A673 (cell line): ENCODE data around the gene DAP3. TPM values are rescaled to one million over a fixed set of nuclear protein-coding genes. Genes with fewer than 3 reads are reported as not detected.

ENCODE experiments used
- BruUV-seq: library from RNA; stranded (reverse); fragments of 400-500 nt; replicated peaks from 2 replicates; lab custom pipeline; 2021; lab: Mats Ljungman, UMichigan
- CTCF ChIA-PET: fragments of 300-600 bp; sonication (Branson Sonifier 250); formaldehyde crosslinking; loops from one replicate; lab custom pipeline; 2022; ENCODE audit warnings: antibody characterized with exemption; lab: Charles Lee
- POLR2A ChIA-PET: fragments of 300-600 bp; sonication (Branson Sonifier 250); formaldehyde crosslinking; loops from one replicate; lab custom pipeline; 2022; ENCODE audit warnings: antibody characterized with exemption; ENCODE audit not compliant: low non-redundant PET; lab: Charles Lee
- DNase-seq: peaks from one replicate; pipeline ENCODE4 v3.0.0-alpha.2; 2015; ENCODE audit warnings: low spot score
- H3K27ac ChIP-seq: fragments of 200-600 bp; sonication (generic); 2 replicates; pipeline ENCODE4 v1.5.1; 2016; ENCODE audit warnings: mixed run types, low read depth, mild to moderate bottlenecking, mixed read lengths, antibody characterized with exemption, low read length; ENCODE audit not compliant: poor library complexity, severe bottlenecking
- H3K27me3 ChIP-seq: fragments of 200-600 bp; sonication (generic); replicated peaks from 2 replicates; pipeline ENCODE4 v1.6.1; 2017; ENCODE audit warnings: mixed run types, low read depth, mild to moderate bottlenecking, mixed read lengths, antibody characterized with exemption, low read length; ENCODE audit not compliant: insufficient read depth, poor library complexity
- H3K36me3 ChIP-seq: fragments of 200-600 bp; sonication (generic); 2 replicates; pipeline ENCODE4 v1.6.1; 2016; ENCODE audit warnings: mixed run types, mild to moderate bottlenecking, mixed read lengths, antibody characterized with exemption, low read length; ENCODE audit not compliant: insufficient read depth, poor library complexity, severe bottlenecking
- H3K4me1 ChIP-seq: fragments of 200-600 bp; sonication (generic); 2 replicates; pipeline ENCODE4 v1.6.1; 2017; ENCODE audit warnings: mixed run types, mild to moderate bottlenecking, mixed read lengths, antibody characterized with exemption, low read length; ENCODE audit not compliant: insufficient read depth, poor library complexity, severe bottlenecking
- H3K4me3 ChIP-seq: fragments of 200-600 bp; sonication (generic); 2 replicates; pipeline ENCODE4 v1.5.1; 2016; ENCODE audit warnings: low read depth, mixed run types, mild to moderate bottlenecking, mixed read lengths, low read length; ENCODE audit not compliant: poor library complexity, severe bottlenecking
- H3K9me3 ChIP-seq: fragments of 200-600 bp; sonication (generic); 2 replicates; pipeline ENCODE4 v1.6.1; 2016; ENCODE audit warnings: mixed run types, low read depth, mild to moderate bottlenecking, mixed read lengths, antibody characterized with exemption, low read length; ENCODE audit not compliant: poor library complexity, severe bottlenecking
- EZH2 ChIP-seq: fragments of 200-600 bp; sonication (generic); IDR thresholded peaks from 2 replicates; pipeline ENCODE4 v1.6.1; 2017; ENCODE audit warnings: borderline replicate concordance, low read depth, mild to moderate bottlenecking, mixed read lengths, antibody characterized with exemption, low read length; ENCODE audit not compliant: poor library complexity, severe bottlenecking
- intact Hi-C: fragments of 100-400 bp; cut with micrococcal nuclease; formaldehyde crosslinking; loops from one replicate; pipeline ENCODE4 v1.10.0; 2022; ENCODE audit not compliant: unreplicated experiment
- total RNA-seq: library from RNA; stranded (reverse); gene quantifications from 2 replicates; pipeline ENCODE4 v1.2.3, GENCODE V29; 2021
- TF ChIP-seq, protein P1 (sequence below): fragments of 300-800, 200-600 bp; sonication (generic); conservative IDR thresholded peaks from 2 replicates; pipeline ENCODE4 v1.5.1; 2017; ENCODE audit warnings: low read depth, mild to moderate bottlenecking, antibody characterized with exemption, low read length, moderate library complexity, mixed read lengths

Gene DAP3
- total RNA-seq, 1 experiment from 2014 or later, result 205 TPM

GRCh38 chr1:155645034-155645598, 43.8 kb upstream of the DAP3 start:
- Histone ChIP-seq H3K9me3 (peaks cover 38% of the 10 kb centered on the region), H3K4me3 (no peak overlapping the region), H3K27ac (no peak overlapping the region), H3K27me3 (no peaks in the 10 kb centered on the region), H3K36me3 (no peaks in the 10 kb centered on the region), H3K4me1 (peaks cover 15% of the 10 kb centered on the region)
- DNase-seq, result no peak
- no TSS peak for BruUV-seq
- POLR2A ChIA-PET, result no interaction called here
- CTCF ChIA-PET, result no interaction called here
- intact Hi-C loops, result loop anchor here (10.0 kb wide), 1 partner anchor 50 kb away; no protein-coding TSS in a partner anchor
- TF ChIP-seq EZH2, result no peak
- TF ChIP-seq, protein P1, sequence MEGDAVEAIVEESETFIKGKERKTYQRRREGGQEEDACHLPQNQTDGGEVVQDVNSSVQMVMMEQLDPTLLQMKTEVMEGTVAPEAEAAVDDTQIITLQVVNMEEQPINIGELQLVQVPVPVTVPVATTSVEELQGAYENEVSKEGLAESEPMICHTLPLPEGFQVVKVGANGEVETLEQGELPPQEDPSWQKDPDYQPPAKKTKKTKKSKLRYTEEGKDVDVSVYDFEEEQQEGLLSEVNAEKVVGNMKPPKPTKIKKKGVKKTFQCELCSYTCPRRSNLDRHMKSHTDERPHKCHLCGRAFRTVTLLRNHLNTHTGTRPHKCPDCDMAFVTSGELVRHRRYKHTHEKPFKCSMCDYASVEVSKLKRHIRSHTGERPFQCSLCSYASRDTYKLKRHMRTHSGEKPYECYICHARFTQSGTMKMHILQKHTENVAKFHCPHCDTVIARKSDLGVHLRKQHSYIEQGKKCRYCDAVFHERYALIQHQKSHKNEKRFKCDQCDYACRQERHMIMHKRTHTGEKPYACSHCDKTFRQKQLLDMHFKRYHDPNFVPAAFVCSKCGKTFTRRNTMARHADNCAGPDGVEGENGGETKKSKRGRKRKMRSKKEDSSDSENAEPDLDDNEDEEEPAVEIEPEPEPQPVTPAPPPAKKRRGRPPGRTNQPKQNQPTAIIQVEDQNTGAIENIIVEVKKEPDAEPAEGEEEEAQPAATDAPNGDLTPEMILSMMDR, result no peak

DNA sequence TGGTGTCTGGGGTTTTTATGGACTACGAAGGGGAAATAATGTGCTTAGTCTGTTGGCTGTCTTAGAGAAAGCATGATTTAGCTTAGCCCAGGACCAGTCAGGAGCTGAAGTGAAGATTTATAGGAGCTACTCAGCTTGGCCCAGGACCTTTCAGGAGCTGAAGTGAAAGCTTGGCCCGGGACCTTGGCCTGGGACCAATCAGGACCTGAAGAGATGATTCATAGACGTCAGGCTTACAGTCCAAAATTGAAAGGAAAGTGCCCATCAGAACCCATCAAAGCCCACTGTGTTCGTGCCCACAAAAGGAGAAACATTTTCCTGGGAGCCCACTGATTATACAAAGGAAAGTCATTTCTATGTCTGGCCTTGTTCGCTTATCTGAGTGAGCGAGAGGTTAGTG, 43.2 kb upstream of the DAP3 start:
- Histone ChIP-seq H3K4me1 (peaks cover 18% of the 10 kb centered on the region), H3K27me3 (no peaks in the 10 kb centered on the region), H3K36me3 (no peaks in the 10 kb centered on the region), H3K9me3 (peaks cover 34% of the 10 kb centered on the region), H3K27ac (peak overlapping the region; percentile 6), H3K4me3 (no peak overlapping the region)
- POLR2A ChIA-PET, result no interaction called here
- TF ChIP-seq, protein P1, result no peak
- TF ChIP-seq EZH2, result no peak
- CTCF ChIA-PET, result no interaction called here
- no peak for DNase-seq
- intact Hi-C loops, result loop anchor here (10.0 kb wide), 1 partner anchor 51 kb away; no protein-coding TSS in a partner anchor
- no TSS peak for BruUV-seq

DNA sequence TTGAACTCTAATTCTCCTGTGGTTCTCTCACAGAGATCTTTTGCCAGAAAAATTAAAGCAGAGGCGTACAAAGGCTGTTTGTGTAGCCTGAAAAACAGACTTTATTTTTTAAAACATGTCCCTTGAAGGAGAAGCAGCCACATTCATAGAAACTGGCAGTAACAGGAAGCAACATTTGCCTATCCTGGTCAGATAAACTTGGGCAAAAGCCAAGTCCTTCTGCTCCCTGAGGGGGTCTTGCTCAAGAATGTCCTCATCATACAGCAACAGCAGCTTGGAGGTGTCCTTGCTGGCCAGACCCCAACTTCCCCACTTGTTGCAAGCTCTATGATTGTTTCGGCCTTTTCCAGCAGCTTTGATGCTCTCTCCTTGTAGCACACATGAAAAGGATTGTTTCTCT, 42.6 kb upstream of the DAP3 start:
- CTCF ChIA-PET, result no interaction called here
- TF ChIP-seq, protein P1, result no peak
- TF ChIP-seq EZH2, result no peak
- BruUV-seq, result no TSS peak
- H3K4me3 ChIP-seq, result no peak overlapping the region
- no peaks in the 10 kb centered on the region for H3K36me3 ChIP-seq
- peak overlapping the region; percentile 6 for H3K27ac ChIP-seq
- intact Hi-C loops, result loop anchor here (10.0 kb wide), 1 partner anchor 52 kb away; no protein-coding TSS in a partner anchor
- no peak for DNase-seq
- H3K27me3 ChIP-seq, result no peaks in the 10 kb centered on the region
- peaks cover 22% of the 10 kb centered on the region for H3K4me1 ChIP-seq
- POLR2A ChIA-PET, result no interaction called here
- peaks cover 28% of the 10 kb centered on the region for H3K9me3 ChIP-seq
